Measurements from ENCODE around the gene CPB1. TPM values are rescaled to one million over a fixed set of nuclear protein-coding genes. Genes with fewer than 3 reads are reported as not detected.

CPB1 gene
- total RNA-seq, 4 donors from 2014 or later, result 1.1 TPM; not detected in 3

GRCh38 chr3:148903022-148903442 is 75.4 kb downstream of the CPB1 start:
- WGBS, 2 donors, result 67 to 86% methylated on average over 2 of the region's 2 CpGs
- Histone ChIP-seq H3K4me3 (replicated peaks in 1 of 3) (no peak overlapping the region), H3K9me3 (no peaks in the 10 kb centered on the region), H3K27me3 (no peaks in the 10 kb centered on the region), H3K36me3 (no peaks in the 10 kb centered on the region), H3K4me1 (no peaks in the 10 kb centered on the region), H3K27ac (no peak overlapping the region)
- TF ChIP-seq CTCF (IDR thresholded peaks at IDR 0.05), result no peak
- TF ChIP-seq POLR2A (IDR thresholded peaks at IDR 0.05), result no peak
- intact Hi-C loops (cut with DNase I), result no loop called here
- DNase-seq, result no peak

DNA sequence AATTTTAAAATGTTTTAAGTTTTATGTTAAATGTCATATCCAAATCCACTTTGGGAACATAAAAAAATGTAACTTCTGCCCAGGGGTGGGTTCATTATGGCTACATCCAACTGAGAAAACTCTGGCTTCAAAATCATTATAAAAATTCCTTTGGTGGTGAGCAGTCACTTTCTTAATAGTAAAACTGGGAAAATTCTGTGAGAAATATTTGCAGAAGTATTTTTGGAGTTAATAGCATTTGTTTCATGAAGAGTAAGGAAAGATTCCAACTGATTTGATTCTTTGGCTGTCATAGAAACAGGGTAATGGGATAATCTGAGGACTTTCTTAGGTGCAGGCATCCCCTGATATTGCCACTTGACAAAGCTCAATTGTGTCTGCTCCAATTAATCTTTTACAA is 76.3 kb downstream of the CPB1 start:
- no peak for DNase-seq
- intact Hi-C loops (cut with DNase I), result no loop called here
- no peaks in the 10 kb centered on the region for H3K27me3 ChIP-seq
- H3K4me3 ChIP-seq (replicated peaks in 1 of 3), result no peak overlapping the region
- TF ChIP-seq POLR2A (IDR thresholded peaks at IDR 0.05) (no peak), CTCF (IDR thresholded peaks at IDR 0.05) (no peak)
- H3K36me3 ChIP-seq, result no peaks in the 10 kb centered on the region
- no peak overlapping the region for H3K27ac ChIP-seq
- no peaks in the 10 kb centered on the region for H3K4me1 ChIP-seq
- no peaks in the 10 kb centered on the region for H3K9me3 ChIP-seq

DNA sequence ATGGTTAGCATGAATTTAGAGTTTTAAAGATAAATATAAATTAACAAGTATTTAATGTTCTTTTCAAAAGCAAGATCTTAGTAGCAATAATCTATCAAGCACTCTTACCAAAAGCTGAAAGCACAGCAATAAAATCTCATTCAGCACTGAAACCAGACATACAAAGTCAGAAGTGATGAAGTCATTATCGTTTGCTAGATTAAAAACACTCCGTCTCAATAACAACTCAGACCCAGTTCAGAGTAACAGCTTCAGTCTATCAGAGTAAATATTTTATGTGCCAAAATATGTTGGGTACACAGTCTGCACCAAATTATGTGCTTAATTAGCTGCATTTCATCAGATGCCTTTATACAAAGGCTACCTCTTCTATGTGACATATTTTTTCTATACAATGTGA is 79.1 kb downstream of the CPB1 start:
- Histone ChIP-seq H3K4me1 (no peaks in the 10 kb centered on the region), H3K27me3 (no peaks in the 10 kb centered on the region), H3K4me3 (replicated peaks in 1 of 3) (no peak overlapping the region), H3K9me3 (no peaks in the 10 kb centered on the region), H3K27ac (no peak overlapping the region), H3K36me3 (no peaks in the 10 kb centered on the region)
- 76 to 82% methylated on average over 2 of the region's 2 CpGs for WGBS, 2 donors
- TF ChIP-seq POLR2A (IDR thresholded peaks at IDR 0.05), result no peak
- TF ChIP-seq CTCF (IDR thresholded peaks at IDR 0.05), result no peak
- intact Hi-C loops (cut with DNase I), result no loop called here
- no peak for DNase-seq

Other genes with a start within 250 kb of the CPB1 start
- 10 to 100 TPM; 11.0 to 28.2 (median 21.8) TPM for gene AGTR1, start 129.9 kb upstream of the CPB1 start, total RNA-seq
- gene CPA3, start 37.5 kb downstream of the CPB1 start, total RNA-seq, result 1 to 10 TPM in 1 of 4 donors, under 1 TPM in 3; 0.38 to 4.6 (median 0.56) TPM
- 10 to 100 TPM; 26.4 to 86.3 (median 29.3) TPM for gene GYG1, start 163.7 kb downstream of the CPB1 start, total RNA-seq